Ishikawa (cell line): ENCODE measurements around the gene PYDC1.

Source experiments
- CEBPB ChIP-seq: IDR thresholded peaks from 2 replicates; pipeline ENCODE4 v1.6.1; 2012
- CREB1 ChIP-seq: IDR thresholded peaks from 2 replicates; pipeline ENCODE4 v1.6.1; 2012; ENCODE audit warnings: low read depth
- EGR1 ChIP-seq: IDR thresholded peaks from 2 replicates; pipeline ENCODE4 v1.6.1; 2012
- EP300 ChIP-seq: IDR thresholded peaks from 2 replicates; pipeline ENCODE4 v1.6.1; 2012; ENCODE audit warnings: borderline replicate concordance
- FOXM1 ChIP-seq: IDR thresholded peaks from 2 replicates; pipeline ENCODE4 v1.6.1; 2012; ENCODE audit warnings: low read depth, borderline replicate concordance
- NFIC ChIP-seq: IDR thresholded peaks from 2 replicates; pipeline ENCODE4 v1.6.1; 2012
- RAD21 ChIP-seq: IDR thresholded peaks from 2 replicates; pipeline ENCODE4 v1.6.1; 2012; ENCODE audit warnings: low read depth
- TAF1 ChIP-seq: IDR thresholded peaks from 2 replicates; pipeline ENCODE4 v1.6.1; 2012; ENCODE audit warnings: low read depth, mild to moderate bottlenecking
- TCF12 ChIP-seq: IDR thresholded peaks from 2 replicates; pipeline ENCODE4 v1.6.1; 2012; ENCODE audit warnings: low read depth
- TEAD4 ChIP-seq: IDR thresholded peaks from 2 replicates; pipeline ENCODE4 v1.6.1; 2012
- YY1 ChIP-seq: IDR thresholded peaks from 2 replicates; pipeline ENCODE4 v1.6.1; 2012; ENCODE audit warnings: low read depth
- ZBTB7A ChIP-seq: IDR thresholded peaks from 2 replicates; pipeline ENCODE4 v1.6.1; 2012; ENCODE audit warnings: low read depth
- TF ChIP-seq, protein P1 (sequence below): IDR thresholded peaks from 2 replicates; pipeline ENCODE4 v1.6.1; 2012
- TF ChIP-seq, protein P2 (sequence below): IDR thresholded peaks from 2 replicates; pipeline ENCODE4 v1.6.1; 2012; ENCODE audit warnings: low read depth, mild to moderate bottlenecking
- TF ChIP-seq, protein P3 (sequence below): IDR thresholded peaks from 2 replicates; pipeline ENCODE4 v1.6.1; 2012

The PYDC1 gene

DNA sequence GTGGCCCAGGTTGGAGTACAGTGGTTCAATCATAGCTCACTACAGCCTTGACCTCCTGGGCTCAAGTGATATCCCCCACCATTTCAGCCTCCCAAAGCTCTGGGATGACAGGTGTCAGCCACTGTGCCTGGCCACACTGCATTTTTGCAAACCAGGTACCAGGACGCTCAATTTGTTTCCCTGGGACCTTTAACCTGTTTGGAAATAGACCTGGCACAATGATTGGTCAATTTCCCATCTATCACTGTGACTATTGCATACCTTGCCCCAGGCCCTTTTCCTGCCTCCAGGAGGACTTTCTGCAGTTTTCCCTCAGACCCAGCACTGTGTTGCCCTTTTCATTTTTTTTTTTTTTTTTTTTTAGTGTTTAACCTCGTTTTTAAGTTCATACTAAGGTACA is 48.1 kb downstream of the PYDC1 start:
- TF ChIP-seq, protein P1, sequence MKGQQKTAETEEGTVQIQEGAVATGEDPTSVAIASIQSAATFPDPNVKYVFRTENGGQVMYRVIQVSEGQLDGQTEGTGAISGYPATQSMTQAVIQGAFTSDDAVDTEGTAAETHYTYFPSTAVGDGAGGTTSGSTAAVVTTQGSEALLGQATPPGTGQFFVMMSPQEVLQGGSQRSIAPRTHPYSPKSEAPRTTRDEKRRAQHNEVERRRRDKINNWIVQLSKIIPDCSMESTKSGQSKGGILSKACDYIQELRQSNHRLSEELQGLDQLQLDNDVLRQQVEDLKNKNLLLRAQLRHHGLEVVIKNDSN = no peak
- TF ChIP-seq RAD21 (no peak), CREB1 (no peak), FOXM1 (no peak), CEBPB (no peak), ZBTB7A (no peak), TCF12 (no peak), TAF1 (no peak), EP300 (no peak), YY1 (no peak), EGR1 (no peak), NFIC (no peak), TEAD4 (no peak)
- TF ChIP-seq, protein P2, sequence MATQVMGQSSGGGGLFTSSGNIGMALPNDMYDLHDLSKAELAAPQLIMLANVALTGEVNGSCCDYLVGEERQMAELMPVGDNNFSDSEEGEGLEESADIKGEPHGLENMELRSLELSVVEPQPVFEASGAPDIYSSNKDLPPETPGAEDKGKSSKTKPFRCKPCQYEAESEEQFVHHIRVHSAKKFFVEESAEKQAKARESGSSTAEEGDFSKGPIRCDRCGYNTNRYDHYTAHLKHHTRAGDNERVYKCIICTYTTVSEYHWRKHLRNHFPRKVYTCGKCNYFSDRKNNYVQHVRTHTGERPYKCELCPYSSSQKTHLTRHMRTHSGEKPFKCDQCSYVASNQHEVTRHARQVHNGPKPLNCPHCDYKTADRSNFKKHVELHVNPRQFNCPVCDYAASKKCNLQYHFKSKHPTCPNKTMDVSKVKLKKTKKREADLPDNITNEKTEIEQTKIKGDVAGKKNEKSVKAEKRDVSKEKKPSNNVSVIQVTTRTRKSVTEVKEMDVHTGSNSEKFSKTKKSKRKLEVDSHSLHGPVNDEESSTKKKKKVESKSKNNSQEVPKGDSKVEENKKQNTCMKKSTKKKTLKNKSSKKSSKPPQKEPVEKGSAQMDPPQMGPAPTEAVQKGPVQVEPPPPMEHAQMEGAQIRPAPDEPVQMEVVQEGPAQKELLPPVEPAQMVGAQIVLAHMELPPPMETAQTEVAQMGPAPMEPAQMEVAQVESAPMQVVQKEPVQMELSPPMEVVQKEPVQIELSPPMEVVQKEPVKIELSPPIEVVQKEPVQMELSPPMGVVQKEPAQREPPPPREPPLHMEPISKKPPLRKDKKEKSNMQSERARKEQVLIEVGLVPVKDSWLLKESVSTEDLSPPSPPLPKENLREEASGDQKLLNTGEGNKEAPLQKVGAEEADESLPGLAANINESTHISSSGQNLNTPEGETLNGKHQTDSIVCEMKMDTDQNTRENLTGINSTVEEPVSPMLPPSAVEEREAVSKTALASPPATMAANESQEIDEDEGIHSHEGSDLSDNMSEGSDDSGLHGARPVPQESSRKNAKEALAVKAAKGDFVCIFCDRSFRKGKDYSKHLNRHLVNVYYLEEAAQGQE = no peak
- TF ChIP-seq, protein P3, sequence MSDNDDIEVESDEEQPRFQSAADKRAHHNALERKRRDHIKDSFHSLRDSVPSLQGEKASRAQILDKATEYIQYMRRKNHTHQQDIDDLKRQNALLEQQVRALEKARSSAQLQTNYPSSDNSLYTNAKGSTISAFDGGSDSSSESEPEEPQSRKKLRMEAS = no peak

DNA sequence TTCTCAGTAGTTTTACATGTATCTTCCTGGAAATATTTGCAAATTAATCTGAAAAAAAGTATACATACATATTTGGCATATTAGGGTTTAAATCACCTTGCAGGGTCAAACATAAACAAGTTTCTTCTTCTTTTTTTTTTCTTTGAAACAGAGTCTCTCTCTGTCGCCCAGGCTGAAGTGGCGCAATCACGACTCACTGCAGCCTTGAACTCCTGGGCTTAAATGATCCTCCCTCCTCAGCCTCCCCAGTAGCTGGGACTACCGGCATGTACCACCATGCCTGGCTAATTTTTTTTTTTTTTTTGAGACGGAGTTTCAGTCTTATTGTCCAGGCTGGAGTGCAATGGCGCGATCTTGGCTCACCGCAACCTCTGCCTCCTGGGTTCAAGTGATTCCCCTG is 49.6 kb downstream of the PYDC1 start:
- TF ChIP-seq CREB1 = no peak
- no peak for TF ChIP-seq TCF12
